Left ventricle myocardium inferior (tissue), 1 donor: Measurements from ENCODE around the gene DRG2. TPM values are rescaled to one million over a fixed set of nuclear protein-coding genes. Genes with fewer than 3 reads are reported as not detected.

Experiments used
- DNase-seq: peaks from one replicate; pipeline ENCODE4 v3.0.0-alpha.2; 2020
- H3K27ac ChIP-seq: fragments of 200-600 bp; replicated peaks from 2 replicates; pipeline ENCODE4 v1.8.0; 2021
- H3K27me3 ChIP-seq: fragments of 200-600 bp; 2 replicates; pipeline ENCODE4 v1.8.0; 2021; ENCODE audit warnings: low read depth
- H3K36me3 ChIP-seq: fragments of 200-600 bp; 2 replicates; pipeline ENCODE4 v1.8.0; 2021
- H3K4me1 ChIP-seq: fragments of 200-600 bp; 2 replicates; pipeline ENCODE4 v1.8.0; 2021
- H3K4me3 ChIP-seq: fragments of 200-600 bp; 2 replicates; pipeline ENCODE4 v1.8.0; 2021; ENCODE audit warnings: mild to moderate bottlenecking, moderate library complexity
- H3K9me3 ChIP-seq: fragments of 200-600 bp; replicated peaks from 2 replicates; pipeline ENCODE4 v1.8.0; 2021
- intact Hi-C: fragments of 100-400 bp; cut with micrococcal nuclease; formaldehyde crosslinking; loops from one replicate; pipeline ENCODE4 v1.11.0; 2022
- total RNA-seq: library from RNA; stranded (reverse); fragmentation: NEBNext Ultra II Directional; extraction: Animal tissue kit (Norgen Biotek cat#: 25700); gene quantifications from one replicate; pipeline ENCODE4 v1.2.1, GENCODE V29; 2021
- TF ChIP-seq, protein P1 (sequence below): fragments of 200-600 bp; IDR thresholded peaks from 2 replicates; pipeline ENCODE4 v1.8.0; 2021; ENCODE audit warnings: antibody characterized with exemption, mild to moderate bottlenecking, borderline replicate concordance
- donor health status: DM: no; HTN: yes; CAD: no; lungs with severe emphysema.

The DRG2 gene
- total RNA-seq, 1 donor from 2014 or later = 20.2 TPM

DNA sequence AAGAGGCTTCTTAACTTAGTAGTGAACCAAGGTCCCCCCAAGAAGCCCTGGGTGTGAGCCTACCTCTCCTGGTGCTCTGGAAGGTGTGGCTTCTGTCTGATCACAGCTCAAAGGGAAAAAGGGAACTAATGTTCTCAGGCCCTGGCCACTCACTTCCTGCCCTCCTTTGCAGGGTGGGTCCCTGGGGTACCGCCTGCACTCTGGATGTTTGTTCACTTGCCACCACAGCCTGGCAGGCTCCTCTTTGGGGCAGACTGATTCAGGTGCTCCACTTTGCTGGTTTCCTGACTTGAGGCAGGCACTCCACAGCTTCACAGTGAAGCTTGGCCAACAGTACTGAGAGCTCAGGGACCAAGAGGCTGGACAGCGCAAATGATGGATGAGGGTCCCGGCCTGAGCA, 14.9 kb downstream of the DRG2 start:
- DNase-seq = no peak
- H3K27ac ChIP-seq = no peak overlapping the region
- peaks cover 61% of the 10 kb centered on the region for H3K36me3 ChIP-seq
- H3K4me1 ChIP-seq = no peaks in the 10 kb centered on the region
- no peaks in the 10 kb centered on the region for H3K9me3 ChIP-seq
- TF ChIP-seq, protein P1, sequence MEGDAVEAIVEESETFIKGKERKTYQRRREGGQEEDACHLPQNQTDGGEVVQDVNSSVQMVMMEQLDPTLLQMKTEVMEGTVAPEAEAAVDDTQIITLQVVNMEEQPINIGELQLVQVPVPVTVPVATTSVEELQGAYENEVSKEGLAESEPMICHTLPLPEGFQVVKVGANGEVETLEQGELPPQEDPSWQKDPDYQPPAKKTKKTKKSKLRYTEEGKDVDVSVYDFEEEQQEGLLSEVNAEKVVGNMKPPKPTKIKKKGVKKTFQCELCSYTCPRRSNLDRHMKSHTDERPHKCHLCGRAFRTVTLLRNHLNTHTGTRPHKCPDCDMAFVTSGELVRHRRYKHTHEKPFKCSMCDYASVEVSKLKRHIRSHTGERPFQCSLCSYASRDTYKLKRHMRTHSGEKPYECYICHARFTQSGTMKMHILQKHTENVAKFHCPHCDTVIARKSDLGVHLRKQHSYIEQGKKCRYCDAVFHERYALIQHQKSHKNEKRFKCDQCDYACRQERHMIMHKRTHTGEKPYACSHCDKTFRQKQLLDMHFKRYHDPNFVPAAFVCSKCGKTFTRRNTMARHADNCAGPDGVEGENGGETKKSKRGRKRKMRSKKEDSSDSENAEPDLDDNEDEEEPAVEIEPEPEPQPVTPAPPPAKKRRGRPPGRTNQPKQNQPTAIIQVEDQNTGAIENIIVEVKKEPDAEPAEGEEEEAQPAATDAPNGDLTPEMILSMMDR = no peak
- H3K4me3 ChIP-seq = no peak overlapping the region
- intact Hi-C loops = no loop called here
- no peaks in the 10 kb centered on the region for H3K27me3 ChIP-seq

DNA sequence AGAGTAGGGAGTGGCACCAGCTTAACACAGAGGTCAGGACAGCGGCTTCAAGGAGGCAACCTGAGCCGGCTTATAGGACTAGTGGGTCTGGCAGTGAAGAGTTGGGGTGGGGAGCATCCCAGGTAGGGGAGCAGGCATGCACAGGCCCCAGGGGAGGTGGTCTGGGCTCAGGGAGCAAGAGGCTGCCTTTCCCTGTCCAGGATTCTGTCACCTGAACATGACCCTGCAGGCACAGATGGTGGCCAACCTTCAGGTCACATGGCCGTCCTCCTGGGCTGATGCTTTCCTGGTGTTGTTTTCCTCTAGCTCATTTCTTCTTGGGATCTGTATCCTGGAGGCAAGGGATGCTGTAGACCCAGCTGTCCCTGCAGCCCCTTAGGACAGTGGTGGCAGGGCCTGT, 17.3 kb downstream of the DRG2 start:
- TF ChIP-seq, protein P1 = no peak
- DNase-seq = no peak
- no peaks in the 10 kb centered on the region for H3K9me3 ChIP-seq
- H3K4me1 ChIP-seq = no peaks in the 10 kb centered on the region
- no peak overlapping the region for H3K27ac ChIP-seq
- intact Hi-C loops = no loop called here
- no peaks in the 10 kb centered on the region for H3K27me3 ChIP-seq
- H3K4me3 ChIP-seq = no peak overlapping the region
- peaks cover 40% of the 10 kb centered on the region for H3K36me3 ChIP-seq

DNA sequence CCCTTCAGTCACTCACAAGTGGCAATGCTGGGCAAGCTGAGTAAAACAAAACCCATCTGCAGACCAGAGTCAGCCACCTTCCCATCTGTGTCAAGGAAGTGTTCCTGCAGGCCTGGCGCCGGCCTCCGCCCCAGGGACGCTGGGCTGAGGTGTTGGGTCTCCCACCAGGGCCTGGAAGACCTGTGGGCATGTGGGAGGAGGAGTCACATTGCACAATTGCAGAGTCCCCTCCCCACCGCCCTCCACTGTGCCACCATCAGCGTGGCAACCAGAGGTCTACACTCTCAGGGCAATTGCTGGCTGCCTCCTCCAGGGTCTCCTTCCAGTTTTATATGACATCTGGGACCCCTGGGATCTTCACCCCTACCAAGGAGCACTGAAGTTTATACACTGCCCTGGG, 17.8 kb downstream of the DRG2 start:
- Histone ChIP-seq H3K27ac (no peak overlapping the region), H3K9me3 (no peaks in the 10 kb centered on the region), H3K4me3 (no peak overlapping the region), H3K4me1 (no peaks in the 10 kb centered on the region), H3K27me3 (no peaks in the 10 kb centered on the region), H3K36me3 (peaks cover 36% of the 10 kb centered on the region)
- no peak for DNase-seq
- TF ChIP-seq, protein P1 = no peak
- intact Hi-C loops = no loop called here

DNA sequence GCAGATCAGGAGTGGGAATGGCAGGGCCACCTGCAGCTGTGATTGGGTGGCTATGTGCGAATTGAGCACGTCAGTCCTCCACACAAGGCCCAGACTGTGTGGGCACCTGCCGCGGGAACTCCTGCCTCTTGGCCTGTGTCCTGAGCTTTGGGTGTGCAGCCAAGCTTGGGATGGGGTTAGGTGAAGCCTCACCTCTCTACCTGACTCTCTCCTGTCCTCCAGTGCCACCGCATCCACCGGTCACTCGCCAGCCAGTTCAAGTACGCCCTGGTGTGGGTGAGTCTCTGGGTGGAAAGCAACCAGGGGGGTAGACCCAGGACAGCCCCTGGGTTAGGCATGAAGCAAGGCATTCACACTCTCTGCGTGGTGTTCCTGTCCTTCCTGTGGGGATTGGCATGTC, 18.5 kb downstream of the DRG2 start:
- TF ChIP-seq, protein P1 = no peak
- no peak for DNase-seq
- Histone ChIP-seq H3K4me1 (no peaks in the 10 kb centered on the region), H3K4me3 (no peak overlapping the region), H3K27ac (no peak overlapping the region), H3K27me3 (no peaks in the 10 kb centered on the region), H3K9me3 (no peaks in the 10 kb centered on the region), H3K36me3 (peaks cover 30% of the 10 kb centered on the region)
- intact Hi-C loops = no loop called here

DNA sequence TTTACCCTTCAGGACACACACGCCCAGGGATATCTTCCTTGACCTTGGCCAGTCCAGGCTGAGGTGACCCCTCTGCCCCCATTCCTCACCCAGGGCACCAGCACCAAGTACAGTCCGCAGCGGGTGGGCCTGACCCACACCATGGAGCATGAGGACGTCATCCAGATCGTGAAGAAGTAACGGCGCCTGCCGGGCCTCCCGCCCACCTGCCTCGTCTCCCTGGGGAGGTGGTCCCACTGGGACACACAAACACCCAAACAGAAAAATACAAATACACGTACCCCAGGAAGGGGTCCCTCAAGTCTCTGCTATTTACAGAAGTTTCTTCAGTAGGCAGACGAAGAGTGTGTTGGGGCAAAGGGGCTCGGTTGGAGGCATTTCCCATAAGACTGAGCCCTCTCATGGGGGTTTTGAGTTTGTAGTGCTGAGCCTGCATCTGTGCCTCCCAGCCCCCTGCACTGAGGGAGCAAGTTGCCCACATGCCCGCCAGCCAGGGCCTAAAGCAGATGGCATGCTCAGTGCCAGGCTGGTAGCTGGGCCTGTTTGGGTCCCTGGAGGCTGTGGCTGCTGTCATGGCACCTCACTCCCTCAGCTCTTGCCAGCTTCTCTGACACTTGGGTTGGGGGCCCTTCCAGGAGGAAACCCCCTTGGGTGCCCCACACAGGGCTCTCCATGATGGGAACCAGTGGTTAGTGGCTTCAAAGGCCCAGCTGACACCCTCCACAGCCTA, 19.5 kb downstream of the DRG2 start:
- peaks cover 22% of the 10 kb centered on the region for H3K36me3 ChIP-seq
- no peaks in the 10 kb centered on the region for H3K4me1 ChIP-seq
- H3K9me3 ChIP-seq = no peaks in the 10 kb centered on the region
- intact Hi-C loops = no loop called here
- H3K4me3 ChIP-seq = no peak overlapping the region
- TF ChIP-seq, protein P1 = no peak
- no peak overlapping the region for H3K27ac ChIP-seq
- DNase-seq = no peak
- no peaks in the 10 kb centered on the region for H3K27me3 ChIP-seq
